HG03097 (cell line): ENCODE measurements around the gene RIN2.

ENCODE experiments used
- ATAC-seq: cut with Tn5 transposase; IDR thresholded peaks from one replicate; pipeline ENCODE4 v1.9.1; 2021; ENCODE audit not compliant: unreplicated experiment, low FRiP score

Gene RIN2, protein sequence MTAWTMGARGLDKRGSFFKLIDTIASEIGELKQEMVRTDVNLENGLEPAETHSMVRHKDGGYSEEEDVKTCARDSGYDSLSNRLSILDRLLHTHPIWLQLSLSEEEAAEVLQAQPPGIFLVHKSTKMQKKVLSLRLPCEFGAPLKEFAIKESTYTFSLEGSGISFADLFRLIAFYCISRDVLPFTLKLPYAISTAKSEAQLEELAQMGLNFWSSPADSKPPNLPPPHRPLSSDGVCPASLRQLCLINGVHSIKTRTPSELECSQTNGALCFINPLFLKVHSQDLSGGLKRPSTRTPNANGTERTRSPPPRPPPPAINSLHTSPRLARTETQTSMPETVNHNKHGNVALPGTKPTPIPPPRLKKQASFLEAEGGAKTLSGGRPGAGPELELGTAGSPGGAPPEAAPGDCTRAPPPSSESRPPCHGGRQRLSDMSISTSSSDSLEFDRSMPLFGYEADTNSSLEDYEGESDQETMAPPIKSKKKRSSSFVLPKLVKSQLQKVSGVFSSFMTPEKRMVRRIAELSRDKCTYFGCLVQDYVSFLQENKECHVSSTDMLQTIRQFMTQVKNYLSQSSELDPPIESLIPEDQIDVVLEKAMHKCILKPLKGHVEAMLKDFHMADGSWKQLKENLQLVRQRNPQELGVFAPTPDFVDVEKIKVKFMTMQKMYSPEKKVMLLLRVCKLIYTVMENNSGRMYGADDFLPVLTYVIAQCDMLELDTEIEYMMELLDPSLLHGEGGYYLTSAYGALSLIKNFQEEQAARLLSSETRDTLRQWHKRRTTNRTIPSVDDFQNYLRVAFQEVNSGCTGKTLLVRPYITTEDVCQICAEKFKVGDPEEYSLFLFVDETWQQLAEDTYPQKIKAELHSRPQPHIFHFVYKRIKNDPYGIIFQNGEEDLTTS

DNA sequence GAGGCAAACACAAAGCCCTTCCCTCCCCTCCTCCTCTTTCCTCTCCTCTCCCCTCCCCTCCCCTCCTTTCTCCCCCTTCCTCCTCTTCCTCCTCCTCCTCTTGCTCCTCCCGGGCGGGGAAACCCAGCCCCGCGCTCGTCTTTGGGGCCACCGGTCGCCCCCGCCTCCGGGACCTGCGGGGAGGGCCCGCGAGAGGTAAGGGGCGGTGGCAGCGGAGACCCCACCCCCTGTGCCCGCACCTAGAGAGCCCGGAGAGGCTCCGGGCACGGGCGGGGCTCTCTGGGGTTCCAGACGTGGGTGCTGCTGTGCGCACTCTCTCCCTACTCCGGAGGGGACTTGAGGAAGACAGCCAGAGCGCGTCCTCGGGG, at the start of gene RIN2:
RIN2 (plus strand) TSS at position 126 of the 368 bp plus-strand sequence. CDS start 131,344 bp downstream, outside the sequence.
- no peak for ATAC-seq

DNA sequence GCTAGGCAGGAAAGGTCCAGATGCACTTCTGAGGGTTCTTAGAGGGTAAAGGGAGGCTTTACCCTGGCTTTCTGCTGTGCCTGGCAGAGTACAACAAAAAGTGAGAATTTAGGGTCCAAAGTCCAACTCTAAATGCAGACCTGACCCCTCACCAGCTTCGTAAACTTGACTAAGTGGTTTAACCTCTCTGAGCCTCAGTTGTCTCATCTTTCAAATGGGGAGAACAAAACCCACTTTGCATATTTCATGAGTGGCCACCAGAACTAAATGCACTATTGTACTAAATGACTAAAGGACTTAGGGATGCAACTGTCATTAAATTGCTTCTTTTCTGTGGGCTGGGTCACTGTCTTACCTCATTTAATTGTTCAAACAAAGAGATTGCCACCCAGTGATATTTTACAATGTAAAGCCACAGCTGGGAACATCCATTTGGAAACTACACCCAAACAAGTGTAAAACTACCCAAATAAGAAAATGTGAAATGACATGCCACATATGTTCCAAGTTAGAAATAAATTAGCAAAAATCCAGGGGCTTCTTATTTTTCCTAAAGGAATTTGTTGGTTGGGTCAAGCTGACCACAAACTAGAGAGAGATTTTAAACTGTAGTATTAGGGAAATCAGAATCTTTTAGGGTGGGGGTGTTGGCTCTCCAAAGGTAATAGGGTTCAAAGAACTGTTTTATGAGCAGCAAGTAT, 48.3 kb upstream of the RIN2 start:
- ATAC-seq = no peak

DNA sequence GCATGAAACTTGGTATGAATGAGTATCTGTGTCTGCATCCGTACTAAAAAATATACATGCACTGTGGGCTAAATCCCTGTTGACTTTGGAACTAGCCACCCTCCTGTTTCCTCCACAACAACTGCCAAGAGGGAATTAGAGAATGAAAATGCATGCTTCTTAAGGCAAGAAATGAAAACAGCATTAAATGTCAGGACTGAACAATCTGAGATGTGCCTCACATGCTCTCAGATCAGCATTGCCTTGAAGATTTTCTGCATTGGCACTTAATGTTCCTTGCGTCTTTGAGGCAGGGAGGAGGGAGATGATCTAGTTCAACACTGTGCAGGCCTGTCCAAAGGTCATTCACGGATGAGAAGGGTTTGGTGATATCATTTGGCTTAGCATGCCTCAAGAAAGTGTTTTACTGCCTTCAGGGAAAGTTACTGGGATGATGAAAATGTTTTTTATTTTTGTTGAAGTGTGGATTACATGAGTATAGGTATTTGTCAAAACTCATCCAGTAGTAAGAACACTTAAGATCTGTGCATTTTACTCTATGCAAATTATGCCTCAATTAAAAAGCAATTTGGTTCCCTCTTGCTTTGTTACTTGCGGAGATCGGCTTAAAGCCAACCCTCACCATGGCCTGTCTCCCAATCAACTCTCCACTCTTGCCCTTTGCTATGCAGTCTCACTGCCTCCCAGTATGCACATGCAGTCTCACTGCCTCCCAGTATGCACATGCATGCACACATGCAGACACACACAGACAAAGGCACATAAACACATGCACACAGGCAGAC, 47.5 kb upstream of the RIN2 start:
- no peak for ATAC-seq

DNA sequence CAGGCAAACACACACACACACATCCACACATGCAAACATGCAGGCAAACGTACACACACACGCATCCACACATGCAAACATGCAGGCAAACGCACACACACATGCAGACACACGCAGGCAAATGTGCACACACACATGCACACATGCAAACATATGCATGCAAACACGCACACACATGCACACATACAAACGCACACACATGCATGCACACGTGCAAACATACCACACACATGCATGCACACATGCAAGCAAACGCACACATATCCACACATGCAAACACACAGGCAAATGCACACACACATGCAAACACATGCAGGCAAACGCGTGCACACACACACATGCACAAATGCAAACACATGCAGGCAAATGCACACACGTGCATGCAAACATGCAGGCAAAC, 46.9 kb upstream of the RIN2 start:
- no peak for ATAC-seq

DNA sequence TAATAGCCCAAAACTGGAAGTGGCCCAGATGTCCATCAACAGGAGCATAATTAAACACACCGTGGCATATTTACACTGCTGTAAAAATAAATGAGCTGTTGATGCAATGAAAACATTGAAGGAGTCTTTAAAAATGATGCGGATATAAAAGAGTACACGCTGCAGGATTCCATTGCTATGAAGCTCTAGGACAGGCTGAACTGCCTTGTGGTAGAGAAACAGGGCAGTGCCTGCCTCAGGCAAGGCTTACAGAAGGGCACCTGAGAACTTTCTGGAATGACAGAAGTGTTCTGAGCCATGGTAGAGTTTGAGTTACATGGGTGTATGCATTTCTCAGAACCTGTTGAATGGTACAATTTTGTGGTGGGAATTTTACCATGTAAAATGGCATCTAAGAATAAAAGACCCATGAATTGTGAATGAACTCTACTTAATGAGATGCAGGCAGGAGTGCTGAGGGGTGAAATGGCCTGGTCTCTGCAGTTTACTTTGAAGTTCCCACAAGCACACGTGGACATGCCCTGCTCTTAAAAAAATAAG, 45.3 kb upstream of the RIN2 start:
- ATAC-seq = no peak

DNA sequence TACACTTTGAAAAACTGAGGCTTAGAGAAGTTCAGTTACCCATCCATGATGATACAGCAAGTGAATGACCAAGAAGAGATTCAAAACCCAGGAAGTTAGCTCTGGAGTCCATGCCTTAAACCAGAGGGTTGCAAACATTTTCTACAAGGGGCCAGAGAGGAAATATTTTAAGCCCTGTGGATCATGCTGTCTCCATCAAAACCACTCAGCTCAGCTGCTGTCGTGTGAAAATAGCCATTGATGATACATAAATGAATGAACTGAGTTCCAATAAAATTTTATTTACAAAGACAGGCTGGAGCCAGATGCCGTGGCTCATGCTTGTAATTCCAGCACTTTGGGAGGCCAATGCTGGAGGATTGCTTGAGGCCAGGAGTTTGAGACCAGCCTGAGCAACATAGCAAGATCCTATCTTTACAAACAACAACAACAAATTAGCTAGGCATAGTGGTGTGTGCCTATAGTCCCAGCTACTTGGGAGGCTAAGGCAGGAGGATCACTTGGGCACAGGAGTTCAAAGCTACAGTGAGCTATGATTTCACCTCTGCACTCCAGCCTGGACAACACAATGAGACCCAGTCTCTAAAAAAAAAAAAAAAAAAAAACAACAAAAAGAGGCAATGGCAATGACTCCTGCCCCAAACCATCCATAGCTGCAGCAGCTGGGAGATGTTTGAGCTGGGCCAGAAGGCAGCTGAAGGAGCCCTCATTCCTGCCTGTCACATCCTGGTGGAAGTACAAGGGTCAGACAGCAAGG, 44.1 kb upstream of the RIN2 start:
- ATAC-seq = no peak

DNA sequence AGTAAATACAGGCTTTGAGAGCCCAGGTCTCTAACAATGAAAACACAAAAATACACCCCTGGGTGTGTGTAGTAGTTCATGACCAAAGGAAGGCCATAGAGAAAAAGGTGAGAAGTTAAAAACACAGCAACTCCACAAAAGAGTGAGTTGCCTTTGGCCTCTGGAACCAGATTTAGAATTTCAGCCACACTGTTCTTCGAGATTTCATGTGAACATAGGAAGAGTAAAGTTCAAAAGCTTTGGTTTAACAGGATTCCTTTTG, 43.5 kb upstream of the RIN2 start:
- no peak for ATAC-seq

DNA sequence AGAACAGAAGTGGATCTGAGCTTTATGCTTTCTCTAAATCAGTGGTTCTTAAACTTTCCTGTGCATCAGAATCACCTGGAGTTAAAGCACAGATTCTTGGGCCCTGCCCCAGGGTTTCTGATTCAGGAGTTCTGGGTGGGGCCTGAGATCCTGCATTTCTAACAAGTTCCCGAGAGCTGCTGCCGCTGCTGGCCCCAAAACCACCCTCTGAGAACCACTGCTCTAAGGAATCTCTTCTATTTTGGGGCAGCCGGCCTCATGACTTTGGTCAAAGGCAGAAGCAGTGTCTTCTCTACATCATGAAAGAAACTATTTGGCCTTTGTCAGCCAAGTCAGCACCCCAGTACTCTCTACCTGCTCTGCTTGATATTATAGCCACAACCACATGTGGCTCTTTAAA, 42.1 kb upstream of the RIN2 start:
- no peak for ATAC-seq

DNA sequence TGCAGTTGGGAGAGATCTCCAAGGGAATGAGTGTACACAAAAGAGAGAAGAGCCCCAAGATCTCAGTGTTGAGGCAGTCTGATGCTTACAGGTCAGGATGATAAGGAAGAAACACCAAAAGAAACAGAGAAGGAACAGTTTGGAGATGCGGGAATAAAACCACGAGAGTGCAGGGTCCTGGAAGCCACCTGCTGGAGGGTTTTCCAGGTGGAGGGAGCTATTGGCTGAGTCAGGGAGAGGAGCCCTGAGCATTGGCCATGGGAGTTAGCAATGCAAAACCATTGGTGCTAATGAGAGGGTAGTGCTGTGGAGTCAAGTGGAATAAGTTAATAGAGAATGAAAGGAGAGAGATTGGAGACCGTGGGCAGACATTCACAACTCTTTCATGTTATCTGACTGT, 39.2 kb upstream of the RIN2 start:
- no peak for ATAC-seq

DNA sequence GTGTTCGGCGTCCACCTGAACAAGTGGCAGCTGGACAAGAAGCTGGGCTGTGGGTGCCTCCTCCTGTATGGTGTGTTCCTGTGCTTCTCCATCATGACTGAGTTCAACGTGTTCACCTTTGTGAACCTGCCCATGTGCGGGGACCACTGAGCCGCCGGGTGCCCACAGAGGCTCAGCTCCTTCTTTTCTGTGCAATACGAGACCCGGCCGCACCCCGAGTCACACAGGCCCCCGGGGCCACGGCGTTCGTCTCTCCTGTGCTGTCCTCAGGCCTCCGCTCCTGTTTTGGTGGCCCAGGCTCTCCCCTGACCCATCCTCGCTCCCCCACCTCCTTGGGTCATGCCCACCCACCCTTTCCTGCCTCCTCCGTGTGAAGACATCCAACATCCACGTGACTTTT, 37.1 kb upstream of the RIN2 start:
- no peak for ATAC-seq

DNA sequence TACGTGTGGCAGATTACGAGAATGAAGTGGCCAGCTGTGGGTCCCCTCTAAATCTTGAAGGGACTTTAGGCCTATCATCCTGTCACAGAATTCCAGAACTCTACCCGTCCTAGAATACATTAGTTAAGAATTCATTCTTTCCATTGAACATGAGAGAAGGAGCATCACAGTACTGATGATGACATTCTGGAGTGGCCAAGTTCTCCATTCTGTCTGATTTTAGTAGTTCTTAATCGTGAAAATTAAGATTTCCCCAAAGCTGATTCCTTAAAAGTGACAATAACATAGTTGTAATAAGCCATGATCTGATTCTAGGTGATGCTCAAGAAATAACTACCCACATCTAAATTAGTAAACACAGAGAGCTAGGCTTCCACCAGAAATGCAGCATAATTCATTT, 35.0 kb upstream of the RIN2 start:
- no peak for ATAC-seq

DNA sequence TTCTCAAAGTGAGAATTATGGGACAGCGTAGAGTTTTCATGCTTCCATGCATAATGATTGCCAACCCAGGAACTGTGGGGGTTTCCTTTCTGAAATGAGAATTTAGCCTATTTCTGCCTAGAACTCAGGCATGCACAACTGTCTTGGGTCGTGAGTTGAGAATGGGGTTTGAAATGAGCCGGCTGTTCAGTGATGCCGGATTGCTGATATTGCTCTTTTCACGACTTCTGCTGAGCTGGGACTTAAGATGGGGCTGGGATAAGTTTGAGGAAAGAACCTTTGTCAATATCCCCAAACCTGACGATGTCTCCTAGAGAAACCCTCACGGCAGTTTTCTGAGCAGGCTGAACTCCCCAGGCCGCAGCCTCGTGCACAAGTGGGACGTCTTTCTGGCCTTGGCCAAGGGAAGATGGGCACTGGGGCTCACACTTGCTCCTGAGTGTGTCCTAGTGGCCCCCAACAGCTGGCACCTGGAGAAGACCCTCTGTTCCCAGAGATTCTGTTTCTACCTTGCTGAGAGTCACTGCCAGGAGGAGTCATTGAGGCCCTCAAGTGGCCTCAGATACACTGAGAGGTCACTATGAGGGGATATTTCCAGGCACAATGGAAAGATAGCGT, 34.1 kb upstream of the RIN2 start:
- no peak for ATAC-seq

DNA sequence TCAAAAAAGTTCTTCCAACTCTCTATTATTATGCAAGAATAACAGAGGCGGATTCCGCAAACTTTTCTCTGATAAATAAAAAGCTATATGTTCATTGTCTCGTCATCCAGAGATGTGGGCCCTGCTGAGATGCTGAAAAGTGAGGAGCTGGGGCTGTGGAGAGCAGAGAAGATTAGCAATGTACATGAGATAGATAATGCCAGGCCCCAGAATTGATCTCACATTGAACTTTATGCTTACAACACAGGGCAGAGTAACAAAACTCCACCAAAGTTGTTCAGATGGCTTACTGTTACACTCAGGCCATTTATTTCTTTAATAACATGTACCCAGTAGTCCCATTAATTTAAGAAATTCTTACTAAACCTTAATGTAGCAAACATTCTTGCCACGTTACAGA, 32.7 kb upstream of the RIN2 start:
- ATAC-seq = no peak

DNA sequence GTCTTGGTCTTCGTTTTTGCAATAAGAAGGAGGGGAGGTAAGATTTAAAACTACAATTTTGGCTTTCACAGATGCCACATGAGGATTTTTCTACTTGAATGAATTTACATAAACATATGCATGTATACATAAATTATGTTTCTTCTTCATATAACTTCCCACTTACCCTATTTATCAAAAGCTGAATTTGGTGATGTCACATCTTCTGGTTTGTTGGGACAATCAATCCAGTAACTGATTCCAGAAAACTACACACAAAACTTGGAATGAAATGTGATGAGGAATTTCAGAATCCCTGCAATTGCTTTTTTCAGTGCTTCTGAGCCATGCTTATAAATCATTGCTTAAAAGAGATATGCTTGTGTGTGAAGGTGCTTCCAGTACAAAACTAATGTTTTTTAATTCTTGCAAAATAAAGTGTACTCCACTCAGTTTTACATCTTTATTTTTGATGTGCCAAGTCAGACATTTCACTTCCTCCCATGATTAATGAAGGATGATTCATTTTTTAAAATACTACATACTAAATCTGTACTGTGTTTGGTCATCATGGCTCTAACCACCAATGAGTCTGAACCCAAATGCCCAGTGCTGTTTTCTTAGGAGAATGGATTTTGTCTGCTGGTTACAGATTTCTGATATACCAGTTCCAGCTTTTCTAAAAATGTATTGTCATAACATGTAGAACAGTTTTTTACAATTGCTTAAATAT, 32.1 kb upstream of the RIN2 start:
- ATAC-seq = no peak

DNA sequence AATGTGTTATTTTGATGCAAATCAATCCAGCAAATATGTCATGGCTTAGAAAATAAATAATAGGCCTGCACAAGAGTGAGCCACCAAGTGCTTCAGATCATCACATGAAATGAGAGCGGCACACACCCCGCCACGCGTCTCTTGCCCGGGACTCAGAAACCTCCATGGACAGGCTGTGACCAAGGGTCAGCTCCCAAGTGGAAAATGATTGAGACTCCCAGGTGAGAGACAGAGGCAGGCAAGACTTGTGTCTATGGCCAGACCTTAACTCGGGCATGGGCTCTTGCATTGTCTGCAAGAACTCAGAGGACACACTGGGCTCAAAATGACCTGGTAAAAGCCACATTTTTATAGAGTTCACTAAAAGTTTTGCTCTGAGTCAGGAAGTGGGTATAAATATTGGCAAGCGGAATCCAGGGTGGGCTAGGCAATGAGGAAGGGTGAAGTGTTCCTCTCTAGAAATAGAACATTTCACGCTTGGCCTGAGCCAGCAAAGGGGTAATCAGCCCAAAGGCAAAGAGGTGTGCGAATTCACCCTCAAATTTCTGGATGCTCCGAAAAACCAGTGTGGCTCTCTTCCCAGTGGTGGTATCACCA, 30.7 kb upstream of the RIN2 start:
- no peak for ATAC-seq

DNA sequence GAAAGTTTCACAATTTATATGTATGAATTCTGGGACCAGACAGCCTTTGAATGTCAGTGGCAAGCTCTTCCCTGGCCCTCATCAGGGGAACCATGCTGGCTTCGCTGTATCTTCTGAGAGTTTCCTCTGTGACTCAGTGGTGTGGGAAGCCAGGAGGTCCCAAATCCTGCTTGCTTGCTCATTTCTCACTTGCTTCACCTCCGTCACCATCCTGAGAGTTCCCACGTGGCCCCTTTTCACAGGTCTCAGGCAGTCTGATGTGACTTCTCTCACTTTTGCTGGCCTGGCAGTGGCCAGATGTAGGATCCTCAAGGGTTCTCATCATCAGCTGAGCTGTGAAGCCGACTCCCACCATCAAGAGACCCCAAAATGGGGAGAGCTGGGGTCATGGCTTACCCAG, 28.4 kb upstream of the RIN2 start:
- ATAC-seq = no peak

DNA sequence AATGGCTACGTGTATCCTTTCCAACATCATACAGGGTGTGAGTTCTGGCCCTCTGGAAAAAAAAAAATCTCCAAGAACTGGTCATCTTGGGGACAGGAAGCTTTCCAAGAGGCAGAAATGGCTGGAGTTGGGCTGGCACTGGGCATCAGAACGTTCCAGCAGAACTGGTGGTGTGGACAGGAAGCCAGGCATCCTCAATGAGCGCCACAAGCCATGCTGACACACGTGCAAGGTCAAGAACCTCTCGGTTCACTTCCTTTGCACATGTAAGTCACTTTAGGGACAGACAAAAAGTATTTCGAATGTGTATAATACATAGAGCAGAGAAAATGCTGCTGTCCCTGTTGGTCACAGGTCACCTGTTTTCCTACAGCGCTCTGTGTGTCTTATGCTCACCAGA, 27.4 kb upstream of the RIN2 start:
- ATAC-seq = no peak

DNA sequence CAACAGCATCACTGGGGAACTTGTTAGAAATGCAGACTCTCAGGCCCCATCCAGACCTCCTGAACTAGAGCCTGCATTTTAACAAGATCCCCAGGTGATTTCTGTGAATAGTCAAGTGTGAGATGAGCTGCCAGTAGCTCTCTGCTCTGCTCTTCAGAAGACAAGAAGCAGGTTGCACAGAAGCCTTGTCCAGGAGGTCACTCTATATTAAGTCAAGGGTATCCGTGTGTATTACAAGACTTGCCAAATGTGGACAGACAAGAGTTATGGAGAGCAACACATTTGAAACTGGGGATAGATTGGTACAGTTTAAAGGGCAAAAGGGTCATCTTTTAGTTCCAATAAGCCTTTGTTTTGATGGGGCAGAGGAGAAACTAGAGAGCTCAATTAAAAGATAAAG, 23.2 kb upstream of the RIN2 start:
- no peak for ATAC-seq
